GOT3 (cell line): ENCODE data around the gene FOCAD.

Experiments used
- DNase-seq: peaks from one replicate; lab custom pipeline; 2025; ENCODE audit warnings: mixed read lengths; lab: John Stamatoyannopoulos, UW

The FOCAD gene

GRCh38 chr9:21015129-21015815, 331.2 kb downstream of the FOCAD start:
- no peak for DNase-seq

DNA sequence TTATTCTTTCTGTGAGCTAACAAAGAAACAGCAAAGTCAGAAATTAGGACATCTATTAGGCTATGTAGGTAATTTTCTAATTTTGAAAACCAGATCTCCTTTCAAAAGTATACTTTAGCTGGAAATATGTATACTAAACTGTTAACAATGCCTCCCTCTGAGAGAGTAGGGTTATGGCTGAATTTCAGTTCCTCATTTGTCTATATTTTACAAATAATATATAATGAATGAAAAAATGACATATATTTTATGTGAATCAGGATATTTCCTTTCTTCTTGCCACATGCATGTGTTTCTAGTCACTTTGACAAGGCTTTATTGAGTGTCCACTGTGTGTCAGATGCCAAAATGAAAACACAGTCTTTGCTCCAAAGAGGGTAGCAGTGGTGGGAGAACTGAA, 331.9 kb downstream of the FOCAD start:
- no peak for DNase-seq

- no peak for DNase-seq
These were observed 332.8 kb downstream of the FOCAD start for GRCh38 chr9:21016701-21017491.

GRCh38 chr9:21018177-21018576, 334.1 kb downstream of the FOCAD start:
- DNase-seq, result no peak

DNA sequence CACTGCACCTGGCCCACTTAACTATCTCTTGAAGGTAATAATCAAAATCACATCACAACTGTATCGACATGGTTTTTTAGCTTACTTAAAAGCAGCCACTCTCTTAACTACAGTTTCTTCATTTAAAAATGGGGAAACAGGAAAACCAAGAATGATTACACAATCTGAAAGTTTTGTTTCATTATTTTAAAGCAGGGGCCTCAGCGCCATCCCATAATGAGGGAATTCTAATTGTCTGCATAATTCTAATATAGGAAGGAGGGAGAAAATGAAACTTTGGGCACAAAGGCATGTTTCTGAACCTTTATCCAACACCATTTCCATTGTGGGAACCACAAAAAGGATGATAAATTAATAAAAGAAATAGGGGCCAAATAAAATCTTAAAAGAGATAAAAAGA, 339.8 kb downstream of the FOCAD start:
- no peak for DNase-seq

- DNase-seq, result no peak
These were observed 343.2 kb downstream of the FOCAD start for GRCh38 chr9:21027295-21027694.

DNA sequence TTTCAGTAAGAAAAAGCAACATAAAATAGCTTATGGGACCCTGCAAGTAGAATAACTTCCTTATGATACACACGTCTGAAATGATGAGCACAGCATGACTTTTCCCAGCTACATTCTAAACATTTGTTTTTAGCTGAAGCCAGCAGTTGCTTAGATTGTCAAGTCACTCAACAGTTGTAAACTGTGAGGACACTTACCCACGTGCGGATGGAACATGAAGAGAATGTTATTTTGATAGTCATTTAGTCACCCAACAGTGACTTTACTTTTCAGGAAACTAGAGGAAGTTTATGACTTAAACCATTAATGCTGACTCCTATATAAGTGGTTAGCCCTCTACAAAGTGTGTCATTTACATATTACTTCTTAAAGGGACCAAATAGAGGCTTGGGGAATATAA, 344.4 kb downstream of the FOCAD start:
- DNase-seq, result no peak

GRCh38 chr9:21029661-21030060, 345.6 kb downstream of the FOCAD start:
- DNase-seq, result no peak

DNA sequence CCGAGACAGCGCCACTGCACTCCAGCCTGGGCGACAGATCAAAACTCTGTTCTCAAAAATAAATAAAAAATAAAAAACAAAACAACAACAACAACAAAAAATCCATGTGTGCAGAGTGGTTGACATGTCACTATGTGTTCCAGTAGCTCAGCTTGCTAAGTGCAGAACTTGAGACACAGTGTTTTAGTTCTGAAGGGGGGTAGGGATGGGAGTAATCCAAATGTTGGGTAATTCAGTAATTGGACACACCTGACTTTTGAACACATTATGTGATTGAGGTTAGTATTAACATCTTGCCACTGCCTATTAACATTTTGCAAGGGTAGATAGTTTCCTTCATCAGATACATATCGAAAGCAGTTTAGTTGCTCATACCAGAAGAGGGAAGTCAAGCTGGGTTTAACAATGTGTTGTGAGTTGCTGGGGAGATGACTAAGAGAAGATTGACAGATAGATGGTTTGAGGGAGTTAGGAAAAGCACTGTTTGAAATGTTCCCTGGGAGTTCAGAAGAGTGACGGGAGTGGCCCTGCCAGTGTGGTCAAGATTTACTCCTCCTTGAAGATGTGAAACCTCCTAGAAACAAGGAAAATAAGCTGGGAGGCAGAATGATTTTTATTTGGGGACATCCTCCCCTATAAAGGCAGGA, 346.5 kb downstream of the FOCAD start:
- no peak for DNase-seq

DNA sequence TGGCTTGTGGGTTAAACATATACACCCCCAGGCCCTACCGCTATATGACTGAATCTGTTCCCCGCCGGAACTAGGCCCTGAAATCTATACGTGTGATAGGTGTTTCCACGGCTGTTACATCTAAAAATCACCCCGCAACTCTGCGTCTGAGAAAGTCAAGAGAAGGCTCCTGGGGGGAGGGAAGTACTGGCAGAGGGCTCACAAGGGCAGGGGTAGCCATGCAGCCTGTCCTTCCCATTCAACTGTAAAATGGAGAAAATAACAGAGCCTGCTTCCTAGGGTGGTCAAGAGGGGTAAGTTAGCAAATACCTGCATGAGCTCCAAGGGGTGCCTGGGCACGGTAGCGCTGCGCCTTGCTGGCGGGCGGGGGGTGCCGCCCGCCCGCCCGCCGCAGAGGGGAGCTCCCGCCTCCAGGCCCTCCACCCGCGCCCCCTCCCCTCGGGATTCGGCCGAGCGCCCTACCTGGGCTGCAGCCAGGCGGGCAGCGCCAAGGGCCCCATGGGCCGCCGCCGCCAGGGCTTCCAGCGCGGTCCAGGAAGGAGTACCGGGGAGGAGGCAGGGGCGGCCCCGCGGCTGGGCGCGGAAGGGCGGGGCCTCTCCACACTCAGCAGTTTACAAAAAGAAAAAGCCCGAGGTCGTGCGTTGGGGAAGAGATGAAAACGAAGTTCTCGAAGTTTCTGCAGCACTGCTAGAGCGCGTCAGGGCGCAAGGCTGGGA, 347.2 kb downstream of the FOCAD start, which contains the start of gene HACD4:
Gene HACD4, minus strand, starts transcription at position 550 of the 717 bp plus-strand sequence. Its CDS starts 50 bp downstream, at position 500.
- DNase-seq, result no peak

GRCh38 chr9:21031808-21032183, 347.7 kb downstream of the FOCAD start:
- no peak for DNase-seq

DNA sequence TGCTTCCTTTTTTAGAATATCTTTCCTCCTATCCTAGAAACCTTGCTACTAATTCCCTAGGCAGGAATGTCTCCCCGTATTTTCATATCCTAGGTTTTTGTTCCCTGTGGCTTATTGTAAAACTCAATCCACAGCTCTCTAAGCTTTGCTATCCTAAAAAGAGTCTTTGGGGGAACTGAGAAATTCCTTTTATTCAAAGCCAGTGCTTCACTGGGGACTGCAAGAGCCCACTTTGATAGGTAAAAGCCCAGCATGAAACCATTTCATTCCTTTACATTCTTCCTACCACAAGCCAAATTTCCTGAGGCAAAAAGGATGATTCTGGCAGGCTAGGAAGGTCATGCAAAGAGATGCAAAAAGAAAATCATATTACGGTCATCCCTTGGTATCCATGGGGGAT, 353.2 kb downstream of the FOCAD start:
- DNase-seq, result no peak

DNA sequence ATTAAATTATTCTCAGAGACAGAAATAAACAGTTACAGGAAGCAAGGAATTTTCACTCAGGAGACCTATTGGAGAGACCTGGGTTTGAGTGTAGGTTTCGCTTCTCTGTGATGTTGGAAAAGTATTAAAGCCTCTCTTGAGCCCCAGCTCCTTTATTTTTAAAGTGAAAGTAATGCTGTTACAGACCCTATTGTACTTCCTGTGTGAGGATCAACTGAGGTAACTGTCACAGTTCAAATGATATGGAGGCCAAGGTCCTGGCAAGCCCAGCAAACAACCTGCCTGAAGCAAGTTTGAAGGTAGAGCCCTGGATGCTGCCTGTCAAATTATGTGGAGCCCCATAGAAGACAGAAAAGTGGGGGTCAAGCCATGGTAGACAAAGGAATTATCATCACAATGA, 355.2 kb downstream of the FOCAD start:
- no peak for DNase-seq

DNA sequence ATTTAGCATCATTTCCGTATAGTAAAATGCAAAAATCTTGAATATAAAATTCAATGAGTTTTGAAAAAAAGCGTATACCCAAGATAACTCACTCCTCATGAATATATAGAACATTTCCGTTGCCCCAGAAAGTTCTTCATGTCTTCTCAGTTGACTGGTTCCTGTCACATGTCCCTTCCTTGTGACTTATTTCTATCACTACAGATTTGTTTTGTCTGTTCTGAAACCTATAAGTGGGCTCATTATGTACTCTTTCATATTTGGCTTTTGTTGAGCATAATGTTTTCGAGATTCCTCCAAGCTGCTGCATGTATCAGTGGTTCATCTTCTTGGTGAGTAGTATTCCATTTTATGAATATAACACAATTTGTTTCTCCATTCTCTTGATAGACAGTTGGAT, 358.4 kb downstream of the FOCAD start:
- DNase-seq, result no peak

- DNase-seq, result no peak
These were observed 359.8 kb downstream of the FOCAD start for GRCh38 chr9:21043841-21044240.
